Osteoblast (primary cell): ENCODE results near the gene C12orf57. TPM values are rescaled to one million over a fixed set of nuclear protein-coding genes. Genes with fewer than 3 reads are reported as not detected.

Experiments used
- DNase-seq: peaks from one replicate; pipeline ENCODE4 v3.0.0; 2011; ENCODE audit warnings: low spot score, mixed read lengths; ENCODE audit not compliant: insufficient read length; ENCODE audit errors: missing footprints
- H2AFZ ChIP-seq: 2 replicates; pipeline ENCODE4 v1.6.0; 2011; ENCODE audit warnings: mild to moderate bottlenecking, low read length
- H3K27ac ChIP-seq: 2 replicates; pipeline ENCODE4 v1.5.1; 2011; ENCODE audit warnings: mild to moderate bottlenecking, low read depth, low read length, moderate library complexity
- H3K27me3 ChIP-seq: 2 replicates; pipeline ENCODE4 v1.6.0; 2012; ENCODE audit warnings: mild to moderate bottlenecking, control low read depth, inconsistent platforms, low read length, moderate library complexity; ENCODE audit not compliant: insufficient read depth
- H3K36me3 ChIP-seq: 2 replicates; pipeline ENCODE4 v1.5.1; 2011; ENCODE audit warnings: mild to moderate bottlenecking, low read length, control low read depth, moderate library complexity; ENCODE audit not compliant: insufficient read depth
- H3K4me1 ChIP-seq: 2 replicates; pipeline ENCODE4 v1.5.1; 2011; ENCODE audit warnings: mild to moderate bottlenecking, low read length, control low read depth, moderate library complexity; ENCODE audit not compliant: insufficient read depth
- H3K4me2 ChIP-seq: 2 replicates; pipeline ENCODE4 v1.6.0; 2011; ENCODE audit warnings: mild to moderate bottlenecking, low read length; ENCODE audit not compliant: insufficient read depth
- H3K4me3 ChIP-seq: fragments of 200-600 bp; sonication (generic); 3 replicates; pipeline ENCODE4 v1.5.1; 2012; ENCODE audit warnings: mild to moderate bottlenecking, low read length, inconsistent platforms; ENCODE audit not compliant: insufficient read depth
- H3K79me2 ChIP-seq: 2 replicates; pipeline ENCODE4 v1.6.0; 2012; ENCODE audit warnings: mild to moderate bottlenecking, low read length, control low read depth, inconsistent platforms; ENCODE audit not compliant: insufficient read depth
- H3K9me3 ChIP-seq: 2 replicates; pipeline ENCODE4 v1.5.1; 2011; ENCODE audit warnings: low read depth, low read length, control low read depth
- H4K20me1 ChIP-seq: 2 replicates; pipeline ENCODE4 v1.6.0; 2012; ENCODE audit warnings: mild to moderate bottlenecking, low read length, control low read depth; ENCODE audit not compliant: insufficient read depth
- total RNA-seq: library from RNA; depleted of rRNA; stranded (reverse); fragments of >200 nt; gene quantifications from 2 replicates; pipeline ENCODE4 v1.2.3, GENCODE V29; 2012
- TF ChIP-seq, protein P1 (sequence below): IDR thresholded peaks from 2 replicates; pipeline ENCODE4 v1.5.1; 2011; ENCODE audit warnings: mild to moderate bottlenecking, low read depth, low read length, moderate library complexity; ENCODE audit errors: extremely low read depth

Gene C12orf57
- total RNA-seq, 1 donor: 81.4 TPM

DNA sequence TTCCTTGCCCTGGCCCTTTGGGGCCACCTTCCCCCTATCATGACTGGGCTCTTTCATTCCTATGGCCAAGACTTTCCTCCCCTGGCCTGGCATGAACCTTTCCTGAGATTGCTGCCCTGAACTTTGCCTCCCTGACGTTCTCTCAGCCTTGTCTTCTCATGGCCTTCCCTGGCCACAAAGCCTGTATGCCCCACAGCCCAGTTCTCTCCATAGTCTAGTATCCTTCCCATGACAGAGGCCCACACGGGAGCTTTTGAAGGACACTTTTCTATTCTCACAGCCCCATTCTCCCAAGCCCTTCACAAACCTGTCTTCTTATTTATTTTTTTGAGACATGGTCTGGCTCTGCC lies 4.7 kb upstream of the C12orf57 start:
- peaks cover 26% of the 10 kb centered on the region for H3K4me1 ChIP-seq
- H3K4me2 ChIP-seq: no peak overlapping the region
- no peaks in the 10 kb centered on the region for H3K9me3 ChIP-seq
- H3K79me2 ChIP-seq: peaks cover 12% of the 10 kb centered on the region
- no peak for DNase-seq
- H2AFZ ChIP-seq: no peak overlapping the region
- H4K20me1 ChIP-seq: peaks cover 3% of the 10 kb centered on the region
- TF ChIP-seq, protein P1, sequence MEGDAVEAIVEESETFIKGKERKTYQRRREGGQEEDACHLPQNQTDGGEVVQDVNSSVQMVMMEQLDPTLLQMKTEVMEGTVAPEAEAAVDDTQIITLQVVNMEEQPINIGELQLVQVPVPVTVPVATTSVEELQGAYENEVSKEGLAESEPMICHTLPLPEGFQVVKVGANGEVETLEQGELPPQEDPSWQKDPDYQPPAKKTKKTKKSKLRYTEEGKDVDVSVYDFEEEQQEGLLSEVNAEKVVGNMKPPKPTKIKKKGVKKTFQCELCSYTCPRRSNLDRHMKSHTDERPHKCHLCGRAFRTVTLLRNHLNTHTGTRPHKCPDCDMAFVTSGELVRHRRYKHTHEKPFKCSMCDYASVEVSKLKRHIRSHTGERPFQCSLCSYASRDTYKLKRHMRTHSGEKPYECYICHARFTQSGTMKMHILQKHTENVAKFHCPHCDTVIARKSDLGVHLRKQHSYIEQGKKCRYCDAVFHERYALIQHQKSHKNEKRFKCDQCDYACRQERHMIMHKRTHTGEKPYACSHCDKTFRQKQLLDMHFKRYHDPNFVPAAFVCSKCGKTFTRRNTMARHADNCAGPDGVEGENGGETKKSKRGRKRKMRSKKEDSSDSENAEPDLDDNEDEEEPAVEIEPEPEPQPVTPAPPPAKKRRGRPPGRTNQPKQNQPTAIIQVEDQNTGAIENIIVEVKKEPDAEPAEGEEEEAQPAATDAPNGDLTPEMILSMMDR: no peak
- peaks cover 53% of the 10 kb centered on the region for H3K36me3 ChIP-seq
- no peaks in the 10 kb centered on the region for H3K27me3 ChIP-seq
- no peak overlapping the region for H3K4me3 ChIP-seq
- no peak overlapping the region for H3K27ac ChIP-seq

DNA sequence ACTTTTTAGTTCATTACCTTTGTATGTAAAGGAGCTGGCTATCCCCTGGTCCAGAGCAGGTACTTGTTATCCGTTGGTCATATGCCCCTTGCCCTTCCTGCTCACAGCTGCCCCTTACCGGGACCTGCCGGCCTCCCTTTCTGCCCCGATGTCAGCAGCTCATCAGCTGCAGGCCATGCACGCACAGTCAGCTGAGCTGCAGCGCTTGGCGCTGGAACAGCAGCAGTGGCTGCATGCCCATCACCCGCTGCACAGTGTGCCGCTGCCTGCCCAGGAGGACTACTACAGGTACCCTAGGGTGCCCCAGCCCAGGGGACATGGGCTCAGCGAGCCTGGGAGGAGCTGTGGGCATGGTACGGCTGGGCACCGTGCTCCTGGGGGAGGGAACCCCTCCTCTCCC lies 2.6 kb upstream of the C12orf57 start:
- TF ChIP-seq, protein P1: no peak
- Histone ChIP-seq H3K79me2 (peaks cover 7% of the 10 kb centered on the region), H3K9me3 (no peaks in the 10 kb centered on the region), H3K27ac (peak overlapping the region; percentile 8), H3K4me3 (no peak overlapping the region), H3K4me1 (peaks cover 26% of the 10 kb centered on the region), H4K20me1 (no peaks in the 10 kb centered on the region), H3K27me3 (no peaks in the 10 kb centered on the region), H2AFZ (no peak overlapping the region), H3K36me3 (peaks cover 48% of the 10 kb centered on the region), H3K4me2 (no peak overlapping the region)
- no peak for DNase-seq

DNA sequence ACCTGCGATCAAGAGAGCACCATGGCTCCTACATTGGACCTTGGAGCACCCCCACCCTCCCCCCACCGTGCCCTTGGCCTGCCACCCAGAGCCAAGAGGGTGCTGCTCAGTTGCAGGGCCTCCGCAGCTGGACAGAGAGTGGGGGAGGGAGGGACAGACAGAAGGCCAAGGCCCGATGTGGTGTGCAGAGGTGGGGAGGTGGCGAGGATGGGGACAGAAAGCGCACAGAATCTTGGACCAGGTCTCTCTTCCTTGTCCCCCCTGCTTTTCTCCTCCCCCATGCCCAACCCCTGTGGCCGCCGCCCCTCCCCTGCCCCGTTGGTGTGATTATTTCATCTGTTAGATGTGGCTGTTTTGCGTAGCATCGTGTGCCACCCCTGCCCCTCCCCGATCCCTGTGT lies 2.0 kb upstream of the C12orf57 start:
- no peak overlapping the region for H3K4me2 ChIP-seq
- H4K20me1 ChIP-seq: no peaks in the 10 kb centered on the region
- no peak for DNase-seq
- peaks cover 44% of the 10 kb centered on the region for H3K36me3 ChIP-seq
- no peak overlapping the region for H2AFZ ChIP-seq
- no peaks in the 10 kb centered on the region for H3K9me3 ChIP-seq
- TF ChIP-seq, protein P1: no peak
- peaks cover 7% of the 10 kb centered on the region for H3K79me2 ChIP-seq
- peak overlapping the region; percentile 82 for H3K27ac ChIP-seq
- no peak overlapping the region for H3K4me3 ChIP-seq
- H3K27me3 ChIP-seq: no peaks in the 10 kb centered on the region
- H3K4me1 ChIP-seq: peaks cover 26% of the 10 kb centered on the region

DNA sequence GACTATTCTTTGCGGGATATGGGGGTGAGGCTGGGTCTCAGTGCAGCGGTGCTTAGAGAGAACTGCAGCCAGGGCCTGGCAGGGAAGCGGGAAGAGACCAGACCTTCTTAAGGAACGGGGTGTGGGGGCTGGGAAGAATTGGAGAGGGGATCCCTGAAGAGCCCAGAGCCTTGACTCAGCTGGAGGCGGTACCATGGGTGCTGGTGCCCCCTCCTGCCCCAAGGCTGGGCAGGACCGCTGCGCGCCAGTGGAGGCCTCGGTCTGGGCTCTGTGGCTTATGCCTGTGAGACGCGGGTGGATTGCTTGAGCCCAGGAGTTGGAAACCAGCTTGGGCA lies 1.5 kb upstream of the C12orf57 start:
- H3K79me2 ChIP-seq: peaks cover 7% of the 10 kb centered on the region
- TF ChIP-seq, protein P1: no peak
- H3K27me3 ChIP-seq: no peaks in the 10 kb centered on the region
- DNase-seq: no peak
- H3K36me3 ChIP-seq: peaks cover 44% of the 10 kb centered on the region
- H2AFZ ChIP-seq: no peak overlapping the region
- no peaks in the 10 kb centered on the region for H3K9me3 ChIP-seq
- no peaks in the 10 kb centered on the region for H4K20me1 ChIP-seq
- H3K4me2 ChIP-seq: peak overlapping the region; percentile 95
- no peak overlapping the region for H3K4me3 ChIP-seq
- peak overlapping the region; percentile 82 for H3K27ac ChIP-seq
- H3K4me1 ChIP-seq: peaks cover 26% of the 10 kb centered on the region
